ENCODE measurements around the gene GALNT2. TPM values are rescaled to one million over a fixed set of nuclear protein-coding genes. Genes with fewer than 3 reads are reported as not detected.

GALNT2 gene
- total and polyA plus RNA-seq, 9 of the 15 experiments (the other 6 are each of a cell fraction or from before 2014, with no cell fraction given): 1.6 to 106 (median 51.9) TPM

GRCh38 chr1:230130172-230130944, 63.3 kb downstream of the GALNT2 start:
- no peak for DNase-seq (ENCODE audit: extremely low read depth in 1 of 4, low spot score in 3 of 4)
- H3K4me3 ChIP-seq: no peak overlapping the region
- CTCF ChIA-PET (ENCODE audit: low intra/inter-chr PET ratio): no interaction called here
- H2AFZ ChIP-seq (ENCODE audit: low read depth, low read length): no peak overlapping the region
- peak overlapping the region in 1 of 2 experiments; percentile 73; a peak in 1 of 4 replicates for H3K9ac ChIP-seq (ENCODE audit: insufficient read depth in 1 of 2, low read depth in 2 of 2, low read length in 2 of 2)
- H3K36me3 ChIP-seq (ENCODE audit: control insufficient read depth, insufficient read depth, low read length): peaks cover 16% of the 10 kb centered on the region; the same call in 1 of the 3 replicates
- no peaks in the 10 kb centered on the region for H3K9me3 ChIP-seq (replicated peaks; ENCODE audit: control insufficient read depth, insufficient read depth, low read depth, low read length)
- H3K27ac ChIP-seq (ENCODE audit: extremely low read depth, low read depth, low read length): no peak overlapping the region
- no peak for ATAC-seq
- intact Hi-C loops (cut with micrococcal nuclease): no loop called here
- no peaks in the 10 kb centered on the region for H3K27me3 ChIP-seq (ENCODE audit: control insufficient read depth in 2 of 2, insufficient read depth in 2 of 2, low read length in 2 of 2)
- H4K20me1 ChIP-seq (replicated peaks; ENCODE audit: control insufficient read depth, insufficient read depth, low read length): no peaks in the 10 kb centered on the region
- no peak for FAIRE-seq
- in situ Hi-C loops (cut with MboI): no loop called here
- no peak overlapping the region for H3K4me2 ChIP-seq (ENCODE audit: insufficient read depth, low read length)
- WGBS (ENCODE audit: insufficient coverage, low coverage, missing lambda C conversion rate): 71% methylated on average over 19 of the region's 19 CpGs
- POLR2A ChIA-PET: interaction anchor here (1.2 to 4.4 kb wide), 3 partner anchors 13 to 31 kb away, joined by 3 to 20 read pairs (median 4); no protein-coding TSS in a partner anchor
- peaks cover 48% of the 10 kb centered on the region in 2 experiments for H3K4me1 ChIP-seq (replicated peaks in 1 of 2; ENCODE audit: control insufficient read depth in 2 of 2, insufficient read depth in 2 of 2, low read length in 2 of 2)
- BruUV-seq (replicated peaks): no TSS peak
- TF ChIP-seq TFE3 (CRISPR knock-in tag; IDR thresholded peaks at IDR 0.05): peak; percentile 62
- TF ChIP-seq RAD51 (IDR thresholded peaks at IDR 0.05; ENCODE audit: borderline replicate concordance, low read depth): peak; percentile 47; the same call in 1 of the 2 replicates
- TF ChIP-seq USF2 (CRISPR knock-in tag; IDR thresholded peaks at IDR 0.05): peak; percentile 30; the same call in 1 of the 2 replicates
- TF ChIP-seq MAX (CRISPR knock-in tag; IDR thresholded peaks at IDR 0.05): peak; percentile 12; the same call in 1 of the 2 replicates
- no peak for TF ChIP-seq HMBOX1 (IDR thresholded peaks at IDR 0.05)
- peaks cover 91% of the 10 kb centered on the region for H3K79me2 ChIP-seq (ENCODE audit: control insufficient read depth, insufficient read depth, low read length)
- peaks cover 5% of the 10 kb centered on the region for H3K9me1 ChIP-seq (ENCODE audit: control insufficient read depth, insufficient read depth, low read length)

Measured in K562 (cell line).